DMS53 (cell line): ENCODE data around the gene THSD4.
"Not testable (repeated sequence)": the region's sequence is repeated elsewhere in the genome, so short reads cannot be mapped to it uniquely, and the experiment has no call there.

Source experiments
- DNase-seq: peaks from one replicate; lab custom pipeline; 2025; lab: John Stamatoyannopoulos, UW

The THSD4 gene

GRCh38 chr15:71352125-71352524, 236.9 kb downstream of the THSD4 start:
- DNase-seq, result no peak

DNA sequence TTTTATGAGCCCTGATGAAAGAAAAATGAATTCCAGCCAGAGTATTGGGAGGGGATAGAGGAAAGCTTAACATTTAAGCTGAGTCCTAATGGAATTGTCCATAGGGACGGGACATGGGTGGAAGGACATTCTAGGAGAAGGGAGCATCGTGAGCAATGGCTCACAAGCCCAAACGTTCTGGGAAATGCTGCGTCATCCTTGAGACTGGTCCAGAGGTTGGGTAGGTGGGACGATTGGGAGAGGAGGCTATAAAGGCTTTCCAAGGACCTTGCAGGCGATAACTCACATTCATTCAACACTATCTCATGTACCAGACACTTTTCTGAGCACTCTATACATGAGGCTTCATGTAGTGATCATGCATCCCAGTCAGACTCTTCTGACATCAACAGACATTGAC, 237.5 kb downstream of the THSD4 start:
- no peak for DNase-seq

GRCh38 chr15:71353171-71353570, 237.9 kb downstream of the THSD4 start:
- DNase-seq, result no peak

- no peak for DNase-seq
Observed at GRCh38 chr15:71355268-71355667, 240.0 kb downstream of the THSD4 start.

DNA sequence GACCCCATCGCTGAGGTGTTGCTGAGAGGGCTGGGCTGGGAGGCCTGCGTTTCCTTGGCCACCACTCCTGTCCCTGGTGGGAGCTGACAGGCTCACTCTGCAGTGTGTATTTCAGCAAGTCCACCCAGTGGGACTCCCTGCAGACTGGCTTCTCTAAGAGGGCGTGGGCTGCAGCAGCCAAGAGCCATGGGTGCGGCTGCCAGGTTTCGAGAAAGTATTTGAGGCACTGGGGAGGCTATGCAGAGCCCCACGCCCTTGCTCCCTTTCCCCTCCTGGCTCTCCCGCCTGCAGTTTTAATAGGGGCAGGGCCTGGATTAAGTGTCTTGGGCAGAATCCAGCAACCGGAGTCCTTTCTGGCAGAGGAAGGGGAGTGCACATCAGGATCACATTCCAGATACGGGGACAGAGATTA, 242.1 kb downstream of the THSD4 start:
- no peak for DNase-seq

GRCh38 chr15:71357967-71358366, 242.7 kb downstream of the THSD4 start:
- DNase-seq, result no peak

- DNase-seq, result no peak
Observed at GRCh38 chr15:71359246-71359645, 244.0 kb downstream of the THSD4 start.

GRCh38 chr15:71362556-71362955, 247.3 kb downstream of the THSD4 start:
- no peak for DNase-seq

- no peak for DNase-seq
Observed at GRCh38 chr15:71362987-71363968, 248.0 kb downstream of the THSD4 start.

DNA sequence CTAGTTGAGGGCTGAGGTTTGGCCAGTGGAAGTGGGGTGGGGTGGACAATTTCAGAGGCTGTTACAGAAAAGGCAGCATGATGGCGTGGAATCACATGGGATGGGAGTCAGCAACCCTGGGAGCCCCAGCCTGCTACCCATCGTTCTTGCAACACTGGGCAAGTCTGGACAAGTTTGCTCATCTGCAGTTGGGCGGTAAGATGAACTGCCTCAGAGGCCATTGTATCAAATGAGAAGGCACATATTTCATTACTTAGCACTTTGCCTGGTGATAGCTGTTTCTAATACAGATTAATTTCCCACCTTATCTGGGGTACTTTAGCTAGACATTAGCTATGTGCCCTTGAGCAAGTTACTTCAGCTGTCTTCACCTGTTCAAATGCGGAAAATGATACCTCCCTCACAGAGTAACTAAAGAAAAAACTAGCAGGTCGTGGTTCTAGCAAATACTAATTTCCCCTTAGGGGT, 248.9 kb downstream of the THSD4 start:
- DNase-seq, result no peak

DNA sequence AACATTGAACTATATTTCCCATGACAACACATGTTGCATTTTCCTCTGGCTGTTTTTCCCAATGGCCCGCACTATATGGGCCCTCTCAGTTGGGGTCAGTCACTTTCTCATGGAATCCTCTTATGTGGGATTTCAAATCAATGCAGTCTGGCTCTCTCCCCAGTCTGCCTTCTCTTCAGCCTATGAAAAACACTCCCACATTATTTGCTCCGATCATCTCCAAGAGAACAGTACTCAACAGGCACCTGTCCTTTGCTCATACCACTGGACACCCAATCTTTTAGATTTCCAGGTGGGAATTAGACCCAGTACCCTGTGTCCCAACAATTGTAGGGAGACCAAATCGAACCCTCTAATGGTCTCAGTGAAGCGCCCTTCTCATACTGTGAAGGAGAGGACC, 251.3 kb downstream of the THSD4 start:
- no peak for DNase-seq

GRCh38 chr15:71366926-71367325, 251.7 kb downstream of the THSD4 start:
- DNase-seq, result peak; percentile 12

DNA sequence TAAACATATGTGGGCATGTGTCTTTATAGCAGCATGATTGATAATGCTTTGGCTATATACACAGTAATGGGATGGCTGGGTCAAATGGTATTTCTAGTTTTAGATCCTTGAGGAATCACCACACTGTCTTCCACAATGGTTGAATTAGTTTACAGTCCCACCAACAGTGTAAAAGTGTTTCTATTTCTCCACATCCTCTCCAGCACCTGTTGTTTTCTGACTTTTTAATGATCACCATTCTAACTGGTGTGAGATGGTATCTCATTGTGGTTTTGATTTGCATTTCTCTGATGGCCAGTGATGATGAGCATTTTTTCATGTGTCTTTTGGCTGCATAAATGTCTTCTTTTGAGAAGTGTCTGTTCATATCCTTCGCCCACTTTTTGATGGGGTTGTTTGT, 252.5 kb downstream of the THSD4 start:
- not testable (repeated sequence) for DNase-seq

GRCh38 chr15:71372769-71373168, 257.5 kb downstream of the THSD4 start:
- not testable (repeated sequence) for DNase-seq

GRCh38 chr15:71373917-71374316, 258.6 kb downstream of the THSD4 start:
- DNase-seq, result no peak

DNA sequence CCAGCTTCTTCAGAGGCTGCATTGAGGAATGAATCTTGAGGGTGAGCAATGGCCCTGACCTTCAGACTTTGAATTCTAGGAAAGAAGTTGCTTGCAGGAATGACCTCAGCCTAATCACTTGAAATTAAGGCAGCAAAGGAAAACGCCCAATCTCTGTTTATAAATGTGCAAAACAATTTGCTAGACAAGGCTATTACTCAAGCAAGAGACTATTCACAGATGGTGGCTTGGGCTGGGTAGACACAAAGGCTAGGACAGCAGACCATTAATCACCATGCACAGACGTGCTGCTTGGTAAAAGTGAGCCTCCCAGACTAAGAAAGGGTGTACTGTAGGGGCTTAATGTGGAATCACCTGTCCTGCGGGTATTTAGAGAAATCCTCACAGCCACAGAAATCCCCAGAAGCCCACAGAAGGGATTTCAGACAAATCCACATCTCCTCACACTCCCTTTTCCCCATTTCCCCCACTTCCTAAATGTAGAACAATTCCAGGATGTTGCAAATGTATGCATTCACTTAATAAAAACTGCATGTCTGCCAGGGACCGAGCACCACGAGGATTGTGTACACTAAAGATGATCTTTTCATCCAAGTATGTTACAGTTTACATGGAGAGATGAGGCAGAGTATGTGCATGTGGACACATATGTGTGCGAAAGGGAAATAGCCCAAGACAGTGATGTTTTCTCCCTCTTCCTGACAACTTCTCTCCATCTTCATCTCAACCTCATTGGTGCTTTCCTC, 259.5 kb downstream of the THSD4 start:
- DNase-seq, result no peak

DNA sequence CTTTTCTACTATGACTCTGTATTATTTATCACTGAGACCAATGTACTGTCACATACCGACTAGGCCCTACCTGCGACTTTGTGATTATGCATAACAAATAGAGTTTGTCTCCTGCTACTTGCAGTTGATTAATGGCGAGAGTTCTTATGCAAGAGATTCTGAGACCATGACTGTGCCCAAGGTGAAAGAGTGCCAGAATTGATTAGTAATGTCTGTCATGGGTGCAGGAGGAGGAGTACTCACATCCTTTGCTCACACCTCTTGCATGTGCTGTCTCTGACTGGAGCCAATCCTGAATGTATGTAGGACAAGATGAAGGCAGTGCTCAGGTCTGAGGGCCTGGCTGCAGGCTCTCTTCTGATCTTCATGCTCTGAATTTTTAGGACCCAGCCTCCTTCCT, 260.7 kb downstream of the THSD4 start:
- DNase-seq, result no peak

GRCh38 chr15:71379893-71380292, 264.6 kb downstream of the THSD4 start:
- DNase-seq, result no peak

- no peak for DNase-seq
Observed at GRCh38 chr15:71380345-71380744, 265.1 kb downstream of the THSD4 start.

DNA sequence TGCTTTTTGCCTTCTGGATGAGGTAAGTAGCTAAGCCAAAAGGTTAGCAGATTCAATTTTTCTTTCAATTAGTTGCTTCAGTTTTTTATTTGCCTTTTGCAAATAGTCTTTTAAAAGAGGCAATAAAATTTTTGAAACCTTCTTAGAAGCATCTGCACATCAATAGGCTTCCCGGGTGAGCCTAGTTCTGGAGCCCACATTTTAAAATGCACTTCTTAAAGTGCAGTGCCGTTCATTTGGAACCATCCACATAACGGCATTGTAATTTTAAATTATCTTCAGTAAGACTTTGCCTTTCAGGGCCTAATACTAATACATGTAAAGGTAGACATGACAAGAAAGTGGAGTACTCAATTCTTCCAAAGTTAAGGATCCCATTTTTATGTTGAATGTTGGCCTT, 269.2 kb downstream of the THSD4 start:
- no peak for DNase-seq

GRCh38 chr15:71385026-71385425, 269.8 kb downstream of the THSD4 start:
- no peak for DNase-seq

- DNase-seq, result no peak
Observed at GRCh38 chr15:71385457-71385856, 270.2 kb downstream of the THSD4 start.

GRCh38 chr15:71386005-71386404, 270.7 kb downstream of the THSD4 start:
- no peak for DNase-seq
